NCI-H446 treated with DMSO at 0.1 percent for 48 hours (cell line): ENCODE measurements around the gene AP5Z1.

Experiments used
- DNase-seq: peaks from one replicate; lab custom pipeline; 2025; lab: John Stamatoyannopoulos, UW

Gene AP5Z1

GRCh38 chr7:4766666-4767519 is 8.5 kb upstream of the AP5Z1 start:
- DNase-seq = no peak

DNA sequence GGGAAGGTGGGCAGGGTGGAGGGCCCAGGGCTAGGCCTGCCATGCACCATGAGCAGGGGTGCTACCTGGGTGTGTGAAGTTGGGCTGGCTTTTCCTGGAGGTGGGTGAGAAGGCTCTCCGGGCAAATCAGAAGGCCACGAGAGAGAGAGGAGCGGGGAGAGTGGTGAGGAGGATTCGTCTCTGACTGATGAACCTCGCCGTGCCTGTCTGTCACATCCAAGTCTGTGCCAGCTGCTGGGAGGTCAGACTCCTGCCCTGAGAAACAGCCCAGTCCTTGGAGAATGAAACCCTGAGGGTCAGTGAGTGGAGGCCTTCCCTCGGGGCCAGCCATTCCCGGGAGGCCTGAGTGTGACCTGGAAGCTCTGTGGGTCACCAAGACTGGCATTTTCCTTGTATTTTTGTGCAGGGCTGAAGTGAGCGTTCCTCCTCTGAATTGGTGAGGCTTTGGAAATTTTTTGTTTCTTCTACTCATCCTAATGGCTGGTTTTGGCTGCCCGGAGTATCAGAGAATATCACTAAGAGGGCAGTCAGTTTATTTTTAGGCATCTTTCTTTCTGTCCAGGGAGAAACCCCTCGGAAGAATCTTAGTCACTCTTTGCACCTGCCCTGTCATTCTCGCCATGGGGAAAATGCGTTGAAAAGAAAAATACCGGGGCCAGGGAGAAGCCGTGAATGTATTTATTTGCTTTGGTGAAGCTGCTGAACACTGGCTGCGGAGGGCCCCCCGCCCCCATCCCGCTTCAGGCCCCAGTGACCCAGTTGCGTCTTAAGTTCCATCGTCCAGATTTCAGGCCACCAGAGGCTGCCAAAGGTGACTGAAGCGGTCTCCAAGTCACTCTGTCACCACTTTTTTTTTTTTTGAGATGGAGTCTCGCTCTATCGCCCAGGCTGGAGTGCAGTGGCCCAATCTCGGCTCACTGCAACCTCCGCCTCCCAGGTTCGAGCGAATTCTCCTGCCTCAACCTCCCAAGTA is 6.5 kb upstream of the AP5Z1 start:
- no peak for DNase-seq

GRCh38 chr7:4769761-4770160 is 5.7 kb upstream of the AP5Z1 start:
- DNase-seq = no peak

GRCh38 chr7:4770886-4771285 is 4.5 kb upstream of the AP5Z1 start:
- DNase-seq = no peak

DNA sequence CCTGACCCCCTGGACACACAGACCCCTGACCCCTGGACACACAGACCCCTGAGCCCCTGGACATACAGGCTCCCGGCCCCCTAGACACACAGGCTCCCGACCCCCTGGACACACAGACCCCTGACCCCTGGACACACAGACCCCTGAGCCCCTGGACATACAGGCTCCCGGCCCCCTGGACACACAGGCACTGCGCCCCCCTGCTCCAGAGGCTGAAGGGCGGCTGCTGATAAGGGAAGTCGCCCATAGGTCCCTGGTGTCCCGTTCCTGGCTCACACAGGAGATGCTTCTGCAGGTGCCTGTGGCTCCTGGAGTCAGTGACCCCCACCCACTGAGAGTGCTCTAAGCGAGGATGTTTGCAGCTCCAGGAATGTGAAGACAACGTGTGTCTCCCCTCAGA is 3.7 kb upstream of the AP5Z1 start:
- no peak for DNase-seq

DNA sequence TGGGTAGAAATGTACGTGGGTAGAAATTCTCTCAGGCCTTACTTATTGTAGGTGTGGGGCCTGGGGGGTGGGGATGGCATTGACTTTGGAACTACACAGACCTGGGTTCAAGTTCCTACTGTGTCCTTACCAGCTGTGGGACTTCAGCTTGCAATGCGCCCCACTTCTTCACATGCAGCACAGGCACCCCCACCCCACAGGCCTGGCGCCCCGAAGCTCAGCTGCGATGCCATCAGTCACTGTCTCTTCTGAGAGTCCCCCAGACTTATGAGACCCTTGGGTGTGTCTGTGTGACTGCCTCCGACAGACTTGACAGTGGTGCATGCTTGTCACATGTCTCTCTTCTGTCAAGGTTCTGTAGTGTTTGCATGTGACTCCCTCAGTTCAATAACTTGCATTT is 3.1 kb upstream of the AP5Z1 start:
- DNase-seq = no peak

- no peak for DNase-seq
These were observed 1.4 kb upstream of the AP5Z1 start for GRCh38 chr7:4774007-4774406.

GRCh38 chr7:4774658-4775249 is 669 bp upstream of the AP5Z1 start:
- DNase-seq = no peak

DNA sequence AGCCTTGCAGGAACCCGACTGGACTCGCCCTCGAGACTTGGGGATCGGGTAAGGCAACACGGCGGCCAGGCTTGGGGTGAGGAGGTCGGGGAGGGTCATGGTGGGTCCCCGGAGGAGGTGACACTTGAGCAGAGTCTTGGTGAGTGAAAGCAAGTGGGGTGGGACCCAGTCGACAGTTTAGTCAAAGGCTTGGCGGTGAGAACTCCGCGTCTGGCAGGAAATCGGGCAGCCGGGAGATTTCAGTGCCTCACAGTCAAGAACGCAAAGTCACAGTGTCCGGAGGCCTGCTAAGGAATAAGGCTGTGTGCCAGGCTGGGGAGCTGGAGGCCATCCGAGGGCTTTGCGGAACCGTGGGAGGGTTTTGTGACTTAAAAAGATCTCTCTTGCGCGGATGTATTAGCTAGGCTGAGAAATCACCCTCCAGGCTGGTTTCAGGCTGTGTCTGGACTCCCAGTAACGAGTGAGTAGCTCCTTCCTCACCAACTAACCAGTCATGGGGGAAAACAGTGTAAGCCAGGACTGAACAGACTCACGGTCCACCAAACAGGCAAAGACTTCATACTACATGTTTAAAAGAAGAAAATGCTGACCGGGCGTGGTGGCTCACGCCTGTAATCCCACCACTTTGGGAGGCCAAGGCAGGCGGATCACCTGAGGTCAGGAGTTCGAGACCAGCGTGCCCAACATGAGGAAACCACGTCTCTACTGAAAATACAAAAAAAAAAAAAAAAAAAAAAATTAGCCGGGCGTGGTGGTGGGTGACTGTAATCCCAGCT is 613 bp downstream of the AP5Z1 start:
- DNase-seq = no peak

GRCh38 chr7:4779118-4779517 is 3.7 kb downstream of the AP5Z1 start:
- no peak for DNase-seq

GRCh38 chr7:4781366-4782069 is 6.1 kb downstream of the AP5Z1 start:
- no peak for DNase-seq

DNA sequence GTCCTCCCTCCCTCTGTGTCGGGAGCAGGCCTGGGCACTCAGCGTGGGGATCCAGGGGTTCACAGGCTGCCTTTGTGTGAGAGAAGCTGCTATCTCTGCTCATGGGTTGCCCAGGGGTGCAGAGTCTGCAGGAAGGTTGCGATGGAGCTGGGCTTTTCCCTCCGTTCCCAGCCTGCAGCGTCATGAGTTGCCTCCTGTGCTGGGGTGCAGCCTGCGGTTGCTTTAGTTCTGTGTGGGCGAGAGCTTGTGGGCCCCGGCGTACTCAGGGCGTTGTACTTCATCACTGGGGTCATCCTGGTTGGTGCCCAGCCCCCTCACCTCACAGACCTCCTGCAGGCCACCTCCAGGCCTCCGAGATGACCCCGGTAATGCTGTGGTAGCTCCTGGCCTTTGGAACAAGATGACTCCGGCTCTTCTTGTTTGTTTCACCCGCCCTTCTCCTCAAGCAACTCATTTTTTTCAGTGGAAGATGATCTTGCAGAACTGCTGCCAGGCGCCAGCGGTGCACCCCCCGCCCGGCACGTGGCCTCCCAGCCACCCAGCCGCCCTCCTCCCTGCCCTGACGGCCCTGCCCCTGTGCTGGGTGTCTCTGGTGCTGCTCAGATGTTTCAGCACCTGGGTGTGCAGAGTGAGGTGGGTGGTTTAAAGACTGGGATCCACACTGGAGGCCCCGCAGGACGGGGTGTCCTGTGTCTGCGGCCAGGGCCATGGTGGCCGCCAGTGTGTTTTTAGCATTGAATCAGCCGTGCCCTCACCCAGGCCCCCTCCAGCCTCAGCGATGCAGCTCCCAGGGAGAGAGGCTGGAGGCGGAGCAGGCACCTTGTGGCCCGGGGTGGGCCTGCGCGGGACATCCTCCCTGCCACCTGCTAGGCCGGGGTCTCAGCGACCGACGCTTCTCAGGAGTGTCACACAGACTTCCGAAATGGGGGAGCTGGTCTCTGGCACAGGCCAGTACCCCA is 7.2 kb downstream of the AP5Z1 start:
- DNase-seq = no peak

- no peak for DNase-seq
These were observed 7.8 kb downstream of the AP5Z1 start for GRCh38 chr7:4783292-4783652.

GRCh38 chr7:4783762-4784351 is 8.4 kb downstream of the AP5Z1 start:
- no peak for DNase-seq

GRCh38 chr7:4784799-4785198 is 9.4 kb downstream of the AP5Z1 start:
- DNase-seq = no peak

DNA sequence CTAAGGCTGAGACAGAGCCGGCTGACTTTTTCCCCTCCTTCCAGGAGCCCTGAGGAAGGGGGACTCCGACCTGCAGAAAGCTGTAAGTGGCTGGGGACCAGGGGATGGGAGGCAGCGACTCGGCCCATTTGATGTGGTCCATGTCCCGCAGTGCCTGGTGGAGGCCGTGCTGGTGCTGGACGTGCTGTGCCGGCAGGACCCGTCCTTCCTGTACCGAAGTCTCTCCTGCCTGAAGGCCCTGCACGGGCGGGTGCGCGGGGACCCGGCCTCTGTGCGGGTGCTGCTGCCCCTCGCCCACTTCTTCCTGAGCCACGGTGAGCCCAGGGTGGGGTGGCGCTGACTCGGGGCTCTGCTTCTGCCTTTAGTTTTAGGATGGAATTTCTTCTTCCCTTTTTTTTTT is 9.9 kb downstream of the AP5Z1 start:
- no peak for DNase-seq

- no peak for DNase-seq
These were observed 10.6 kb downstream of the AP5Z1 start for GRCh38 chr7:4786015-4786414.

DNA sequence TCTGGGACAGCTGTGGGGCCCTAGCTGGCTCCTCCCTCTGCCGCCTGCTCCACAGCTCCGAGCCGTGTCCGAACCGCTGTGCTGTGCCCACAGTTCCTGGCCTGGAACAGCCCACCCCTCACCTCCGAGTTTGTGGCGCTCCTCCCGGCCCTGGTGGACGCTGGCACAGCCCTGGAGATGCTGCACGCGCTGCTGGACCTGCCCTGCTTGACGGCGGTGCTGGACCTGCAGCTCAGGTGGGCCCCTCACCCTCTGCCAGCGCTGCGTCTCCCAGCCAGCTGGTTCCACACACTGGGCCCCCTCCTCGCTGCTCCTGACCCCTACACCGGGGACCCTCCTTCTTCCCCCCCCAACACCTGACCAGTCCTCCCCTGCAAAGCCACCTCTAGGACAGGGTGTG is 12.1 kb downstream of the AP5Z1 start:
- no peak for DNase-seq

DNA sequence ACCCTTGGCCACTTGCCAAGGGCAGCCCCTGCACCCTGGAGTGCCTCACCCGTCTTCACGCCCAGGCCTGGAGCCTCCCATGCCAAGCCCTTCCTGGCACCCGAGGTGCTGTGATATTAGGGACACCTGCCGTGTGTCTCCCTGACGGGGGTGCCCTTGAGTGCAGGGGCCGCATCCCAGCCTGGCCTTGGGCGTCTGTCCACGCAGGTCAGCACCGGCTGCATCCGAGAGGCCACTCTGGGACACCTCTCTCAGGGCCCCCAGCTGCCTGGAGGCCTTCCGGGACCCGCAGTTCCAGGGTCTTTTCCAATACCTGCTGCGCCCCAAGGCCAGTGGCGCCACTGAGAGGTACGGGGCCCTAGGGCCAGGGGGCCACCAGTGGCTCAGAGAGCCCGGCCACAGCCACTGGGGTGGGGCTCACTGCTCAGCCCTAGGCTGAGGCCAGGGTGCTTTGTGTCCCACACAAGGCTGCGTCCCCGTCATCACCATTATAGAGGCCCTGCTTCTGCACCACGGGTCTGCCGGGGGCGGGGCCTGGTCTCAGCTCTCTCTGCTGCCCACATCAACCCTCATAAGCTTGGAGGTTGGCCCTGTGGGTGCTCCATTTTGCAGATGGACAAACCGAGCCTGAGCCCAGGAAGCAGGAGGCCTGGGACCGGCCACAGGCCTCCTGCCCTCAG is 12.7 kb downstream of the AP5Z1 start:
- no peak for DNase-seq
